ENCODE data around the gene FSTL3. TPM values are rescaled to one million over a fixed set of nuclear protein-coding genes. Genes with fewer than 3 reads are reported as not detected.
A peak's percentile ranks its signal among the peaks of the same experiment; 100 is the strongest.

The FSTL3 gene
- total and polyA plus RNA-seq, 2 of the 8 experiments (the other 6 are each of a cell fraction or from before 2014, with no cell fraction given), result 8.1 to 11.8 TPM

GRCh38 chr19:679418-680286 lies 3.5 kb downstream of the FSTL3 start (continued):
- TF ChIP-seq NRF1 (IDR thresholded peaks at IDR 0.05; ENCODE audit: low read depth, low read length) (peak; percentile 4; the same call in 1 of the 2 replicates), TAF7 (optimal IDR thresholded peaks at IDR 0.05; ENCODE audit: borderline replicate concordance, low read depth, low read length) (no peak)
